MCF 10A (cell line): Measurements from ENCODE around the gene ZNF282. TPM values are rescaled to one million over a fixed set of nuclear protein-coding genes. Genes with fewer than 3 reads are reported as not detected.

ENCODE experiments used
- BruUV-seq: library from RNA; stranded (reverse); fragments of 400-500 nt; replicated peaks from 2 replicates; lab custom pipeline; 2021; lab: Mats Ljungman, UMichigan
- CTCF ChIA-PET: fragments of 300-600 bp; sonication (Branson Sonifier 250); formaldehyde crosslinking; extraction: SDS; loops from one replicate; lab custom pipeline; 2021; ENCODE audit warnings: antibody characterized with exemption, inconsistent platforms; lab: Yijun Ruan, JAX
- POLR2A ChIA-PET: fragments of 300-600, 350-650 bp; sonication (Branson Sonifier 250); formaldehyde crosslinking; extraction: SDS; loops from one replicate; lab custom pipeline; 2020; ENCODE audit warnings: antibody characterized with exemption, inconsistent platforms; lab: Yijun Ruan, JAX
- DNase-seq: peaks from one replicate; pipeline ENCODE4 v3.0.0-alpha.2; 2018; ENCODE audit not compliant: unreplicated experiment
- H3K27ac Mint-ChIP-seq: one replicate; pipeline ENCODE4 v1.8.0; 2022; ENCODE audit warnings: mild to moderate bottlenecking, low read depth, mixed read lengths; ENCODE audit not compliant: unreplicated experiment
- H3K27me3 Mint-ChIP-seq: one replicate; pipeline ENCODE4 v1.8.0; 2022; ENCODE audit warnings: mixed read lengths; ENCODE audit not compliant: insufficient read depth, unreplicated experiment
- H3K36me3 Mint-ChIP-seq: one replicate; pipeline ENCODE4 v1.8.0; 2022; ENCODE audit warnings: mild to moderate bottlenecking, moderate library complexity, mixed read lengths; ENCODE audit not compliant: insufficient read depth, unreplicated experiment
- H3K4me1 Mint-ChIP-seq: one replicate; pipeline ENCODE4 v1.8.0; 2022; ENCODE audit warnings: mixed read lengths; ENCODE audit not compliant: insufficient read depth, unreplicated experiment
- H3K4me3 Mint-ChIP-seq: one replicate; pipeline ENCODE4 v1.8.0; 2022; ENCODE audit warnings: mild to moderate bottlenecking, moderate library complexity, mixed read lengths; ENCODE audit not compliant: unreplicated experiment
- H3K9me3 Mint-ChIP-seq: one replicate; pipeline ENCODE4 v1.8.0; 2022; ENCODE audit warnings: mixed read lengths; ENCODE audit not compliant: unreplicated experiment
- CTCF ChIP-seq: fragments of 200-600 bp; IDR thresholded peaks from one replicate; pipeline ENCODE4 v1.8.0; 2022; ENCODE audit warnings: antibody characterized with exemption, mild to moderate bottlenecking; ENCODE audit not compliant: unreplicated experiment
- intact Hi-C: fragments of 100-400 bp; cut with micrococcal nuclease; formaldehyde crosslinking; loops from 2 replicates; pipeline ENCODE4 v1.14.1; 2022
- total RNA-seq: library from RNA; stranded (reverse); gene quantifications from 2 replicates; pipeline ENCODE4 v1.2.3, GENCODE V29; 2022

ZNF282 gene
- total RNA-seq, 1 experiment from 2014 or later: 43.9 TPM

DNA sequence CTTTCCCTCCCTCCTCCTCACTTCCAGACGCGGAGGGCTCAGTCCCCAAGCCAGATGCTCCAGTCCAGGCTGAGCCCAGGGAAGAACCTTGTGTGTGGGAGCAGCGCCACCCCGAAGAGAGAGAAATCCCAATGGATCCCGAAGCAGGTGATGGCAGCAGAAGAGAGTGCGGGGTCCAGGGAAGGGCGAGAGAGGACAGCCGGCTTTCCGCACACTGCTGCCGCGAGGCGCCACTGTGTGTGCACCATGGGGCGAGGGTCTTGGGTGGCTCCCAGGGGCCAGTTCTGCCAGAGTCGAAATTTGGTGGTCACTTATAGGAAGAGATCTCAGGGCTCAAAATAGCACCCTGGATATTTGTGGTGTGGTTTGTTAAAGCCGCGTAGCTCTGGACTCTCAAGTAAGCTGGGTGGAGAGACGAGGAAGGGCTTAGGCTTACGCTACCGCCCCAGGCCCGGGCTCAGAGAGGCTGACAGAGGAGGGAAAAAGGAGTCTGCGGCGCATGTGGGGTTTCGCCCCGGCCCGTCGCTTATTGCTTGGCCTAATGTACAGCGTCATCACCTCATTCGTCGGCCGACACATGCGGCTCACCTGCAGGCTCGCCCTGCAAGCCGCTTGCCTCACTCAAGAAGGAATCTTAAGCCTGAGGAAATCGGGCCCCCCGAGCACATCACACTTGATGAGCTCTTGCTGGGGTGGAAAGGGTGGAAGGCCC, 12.1 kb downstream of the ZNF282 start:
- no peak overlapping the region for H3K27ac Mint-ChIP-seq
- H3K4me3 Mint-ChIP-seq: no peak overlapping the region
- no peak for DNase-seq
- no peak for TF ChIP-seq CTCF
- POLR2A ChIA-PET: interaction anchor here (1.2 to 1.3 kb wide), 2 partner anchors 11 to 12 kb away, joined by 6 to 7 read pairs; partner anchors contain the start of gene ZNF282
- CTCF ChIA-PET: interaction anchor here (1.9 kb wide), 1 partner anchor 12 kb away, joined by 10 read pairs; the partner anchor contains the start of gene ZNF282
- intact Hi-C loops: no loop called here
- H3K36me3 Mint-ChIP-seq: peaks cover 96% of the 10 kb centered on the region
- H3K9me3 Mint-ChIP-seq: no peaks in the 10 kb centered on the region
- BruUV-seq: no TSS peak
- no peaks in the 10 kb centered on the region for H3K27me3 Mint-ChIP-seq
- no peaks in the 10 kb centered on the region for H3K4me1 Mint-ChIP-seq

GRCh38 chr7:149209518-149210269, 14.3 kb downstream of the ZNF282 start:
- ChIA-PET CTCF (interaction anchor here (0.6 to 3.9 kb wide), 6 partner anchors 9 to 287 kb away, joined by 3 to 14 read pairs (median 4); partner anchors contain the start of gene ZNF282), POLR2A (interaction anchor here (1.2 kb wide), 1 partner anchor 14 kb away, joined by 4 read pairs; no protein-coding TSS in a partner anchor)
- Mint-ChIP-seq H3K36me3 (peaks cover 96% of the 10 kb centered on the region), H3K27me3 (no peaks in the 10 kb centered on the region), H3K4me3 (no peak overlapping the region), H3K9me3 (no peaks in the 10 kb centered on the region), H3K27ac (no peak overlapping the region), H3K4me1 (no peaks in the 10 kb centered on the region)
- no TSS peak for BruUV-seq
- intact Hi-C loops: no loop called here
- DNase-seq: peak; percentile 70
- TF ChIP-seq CTCF: peak; percentile 34

DNA sequence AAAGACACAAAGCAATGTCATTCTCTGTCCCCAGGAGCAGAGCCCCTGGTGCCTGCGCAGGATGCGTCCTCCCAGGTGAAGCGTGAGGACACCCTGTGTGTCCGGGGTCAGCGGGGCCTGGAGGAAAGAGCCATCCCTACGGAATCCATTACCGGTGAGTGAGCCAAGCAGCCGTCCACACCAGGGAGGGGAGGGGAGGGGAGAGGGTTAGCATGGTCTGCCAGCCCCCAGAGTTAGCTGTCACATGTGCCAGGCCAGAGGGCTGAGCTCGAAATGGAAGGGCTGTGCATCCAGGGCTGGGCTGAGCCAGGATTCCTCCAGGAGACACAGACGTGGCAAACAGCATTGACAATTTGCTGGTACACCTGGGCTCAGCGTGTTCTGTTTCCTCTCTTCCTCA, 15.2 kb downstream of the ZNF282 start:
- TF ChIP-seq CTCF: no peak
- Mint-ChIP-seq H3K4me1 (no peaks in the 10 kb centered on the region), H3K36me3 (peaks cover 98% of the 10 kb centered on the region), H3K9me3 (no peaks in the 10 kb centered on the region), H3K27ac (no peak overlapping the region), H3K27me3 (no peaks in the 10 kb centered on the region), H3K4me3 (no peak overlapping the region)
- no peak for DNase-seq
- BruUV-seq: no TSS peak
- ChIA-PET CTCF (interaction anchor here (0.7 to 3.9 kb wide), 5 partner anchors 8 to 286 kb away, joined by 3 to 14 read pairs (median 4); partner anchors contain the start of gene ZNF282), POLR2A (interaction anchor here (1.2 kb wide), 1 partner anchor 15 kb away, joined by 4 read pairs; no protein-coding TSS in a partner anchor)
- intact Hi-C loops: no loop called here
